Measurements from ENCODE around the gene KCNQ1OT1. TPM values are rescaled to one million over a fixed set of nuclear protein-coding genes. Genes with fewer than 3 reads are reported as not detected.

Gene KCNQ1OT1
- total RNA-seq, 1 experiment from 2014 or later: 1.2 TPM

GRCh38 chr11:2707736-2708135 lies 7.9 kb upstream of the KCNQ1OT1 start:
- H3K56ac ChIP-seq (ENCODE audit: insufficient read length, low read depth, low read length): no peak overlapping the region
- H2BK120ac ChIP-seq (ENCODE audit: low read depth, low read length, poor library complexity, severe bottlenecking): no peak overlapping the region
- no peak overlapping the region for H3K4me3 Mint-ChIP-seq
- H4K5ac ChIP-seq (ENCODE audit: insufficient read length, low read depth, low read length): no peak overlapping the region
- H2AK5ac ChIP-seq (ENCODE audit: insufficient read length, low read length): no peak overlapping the region
- TF ChIP-seq CTCF (conservative IDR thresholded peaks at IDR 0.05): no peak
- H3K18ac ChIP-seq (ENCODE audit: insufficient read length, low read depth, low read length): no peak overlapping the region
- H3K27ac Mint-ChIP-seq: no peak overlapping the region; a peak in 2 of 7 replicates
- no peak overlapping the region for H3K4me2 ChIP-seq (ENCODE audit: insufficient read depth, insufficient read length, low read length)
- peaks cover 5 to 33% (median 8%) of the 10 kb centered on the region in 3 experiments; a peak in 4 of 7 replicates for H3K36me3 Mint-ChIP-seq (ENCODE audit: insufficient read depth in 1 of 3, low read depth in 3 of 3)
- no peaks in the 10 kb centered on the region for H4K20me1 ChIP-seq (ENCODE audit: control insufficient read depth, insufficient read depth, insufficient read length)
- no peak overlapping the region for H4K8ac ChIP-seq (replicated peaks; ENCODE audit: insufficient read length, low read depth, low read length)
- H3K9ac ChIP-seq (ENCODE audit: extremely low read depth, insufficient read length, low read length): no peak overlapping the region
- H3K23ac ChIP-seq (ENCODE audit: insufficient read length, low read depth, low read length): no peak overlapping the region
- H3K9me3 Mint-ChIP-seq: peaks cover 24 to 27% of the 10 kb centered on the region in 2 experiments
- H3K9me3 ChIP-seq (ENCODE audit: control insufficient read depth, low read depth, low read length): no peaks in the 10 kb centered on the region
- H2BK20ac ChIP-seq (ENCODE audit: low read depth, low read length, poor library complexity, severe bottlenecking): no peak overlapping the region
- H3K79me1 ChIP-seq (ENCODE audit: insufficient read depth, low read depth, low read length, poor library complexity, severe bottlenecking): no peaks in the 10 kb centered on the region
- no peak overlapping the region for H2BK15ac ChIP-seq (ENCODE audit: low read depth, low read length)
- H2AFZ ChIP-seq (ENCODE audit: low read length): no peak overlapping the region
- H3K23me2 ChIP-seq (ENCODE audit: insufficient read length, low read depth, low read length, poor library complexity, severe bottlenecking): no peaks in the 10 kb centered on the region
- H3T11ph ChIP-seq (ENCODE audit: low read length): no peak overlapping the region
- no peak for DNase-seq
- H3K27me3 ChIP-seq (ENCODE audit: insufficient read depth, low read length): peaks cover 2% of the 10 kb centered on the region; the same call in 1 of the 2 replicates
- WGBS (ENCODE audit: extremely low coverage, insufficient read length, low lambda C conversion rate): no CpG with 5 or more reads among the region's 7 CpGs
- peaks cover 24 to 29% of the 10 kb centered on the region in 2 experiments for H3K4me1 Mint-ChIP-seq
- H2BK5ac ChIP-seq (ENCODE audit: insufficient read length, low read length): no peak overlapping the region
- H3K27me3 Mint-ChIP-seq (ENCODE audit: low read depth): peaks cover 99% of the 10 kb centered on the region
- H3K4ac ChIP-seq (ENCODE audit: low read depth, low read length): no peak overlapping the region
- no peaks in the 10 kb centered on the region; the same call in 1 of the 2 replicates for H3K4me1 ChIP-seq (ENCODE audit: insufficient read depth, low read length)
- no peak overlapping the region for H4K91ac ChIP-seq (ENCODE audit: insufficient read length, low read depth, low read length)
- H3K27ac ChIP-seq (ENCODE audit: insufficient read length, low read depth, low read length): no peak overlapping the region
- H3K14ac ChIP-seq (ENCODE audit: insufficient read depth, low read length): no peak overlapping the region
- no peaks in the 10 kb centered on the region for H3K79me2 ChIP-seq (ENCODE audit: insufficient read depth, low read length)
- no peak overlapping the region for H2BK12ac ChIP-seq (ENCODE audit: insufficient read length, low read depth, low read length)
